Esophagus muscularis mucosa (tissue), 4 donors: ENCODE data around the gene ERBB2.

ENCODE experiments used
- CTCF ChIP-seq, 3 experiments: fragments of 200-600 bp in 2 of 3; fragments of 450-650 bp in 1 of 3; sonication (generic) in 2 of 3; IDR thresholded peaks; one replicate each; pipeline ENCODE4 v1.5.1; 2017 to 2019; ENCODE audit warnings: antibody characterized with exemption in 3 of 3, mild to moderate bottlenecking in 2 of 3, moderate library complexity in 1 of 3
- EP300 ChIP-seq: sonication (generic); formaldehyde crosslinking; IDR thresholded peaks from one replicate; pipeline ENCODE4 v1.6.1; 2017; ENCODE audit warnings: antibody characterized with exemption
- POLR2A ChIP-seq: fragments of 450-650 bp; IDR thresholded peaks from one replicate; pipeline ENCODE4 v1.6.1; 2017; ENCODE audit warnings: antibody characterized with exemption, moderate library complexity, mild to moderate bottlenecking, low read depth
- POLR2AphosphoS5 ChIP-seq, 2 donors: sonication (generic); formaldehyde crosslinking; IDR thresholded peaks; one replicate each; pipeline ENCODE4 v1.6.1; 2017; ENCODE audit warnings: antibody characterized with exemption in 2 of 2

GRCh38 chr17:39777534-39778365, 77.9 kb downstream of the ERBB2 start:
- TF ChIP-seq CTCF (IDR thresholded peaks at IDR 0.05) (no peak), POLR2AphosphoS5 (IDR thresholded peaks at IDR 0.05) (no peak), EP300 (no peak), POLR2A (no peak)
